OCI-LY1 (cell line): ENCODE data around the gene GVQW3.

ENCODE experiments used
- CTCF ChIP-seq: fragments of 200-600 bp; sonication (generic), shearing (Covaris generic); IDR thresholded peaks from 2 replicates; pipeline ENCODE4 v1.5.1; 2017; ENCODE audit warnings: mild to moderate bottlenecking, antibody characterized with exemption, low read length, moderate library complexity, mixed read lengths
- EZH2 ChIP-seq: fragments of 200-600 bp; sonication (generic), shearing (Covaris generic); IDR thresholded peaks from 2 replicates; pipeline ENCODE4 v1.8.0; 2017; ENCODE audit warnings: borderline replicate concordance, mixed run types, mild to moderate bottlenecking, antibody characterized with exemption, low read length, moderate library complexity, mixed read lengths

- TF ChIP-seq CTCF (no peak), EZH2 (no peak)
Observed at GRCh38 chr11:76424379-76424778, 43.3 kb downstream of the GVQW3 start.
